Astrocyte of the cerebellum (primary cell): ENCODE data around the gene KITLG.
A peak's percentile ranks its signal among the peaks of the same experiment; 100 is the strongest.

Source experiments
- DNase-seq: peaks from one replicate; pipeline ENCODE4 v3.0.0-alpha.2; 2011; ENCODE audit warnings: low read depth
- H3K4me3 ChIP-seq: 2 replicates; pipeline ENCODE4 v1.5.1; 2011; ENCODE audit warnings: mild to moderate bottlenecking, low read depth, low read length, moderate library complexity
- in situ Hi-C: cut with HindIII; loops from 2 replicates; pipeline ENCODE4 v1.10.0; 2017; ENCODE audit warnings: low sequenced_read_pairs
- TF ChIP-seq, protein P1 (sequence below): IDR thresholded peaks from 2 replicates; pipeline ENCODE4 v1.5.1; 2012; ENCODE audit warnings: low read length, low read depth, moderate library complexity, mild to moderate bottlenecking; ENCODE audit errors: missing control alignments

KITLG gene

GRCh38 chr12:88493636-88494035 is 86.6 kb downstream of the KITLG start:
- H3K4me3 ChIP-seq = no peak overlapping the region
- DNase-seq = peak; percentile 82
- TF ChIP-seq, protein P1, sequence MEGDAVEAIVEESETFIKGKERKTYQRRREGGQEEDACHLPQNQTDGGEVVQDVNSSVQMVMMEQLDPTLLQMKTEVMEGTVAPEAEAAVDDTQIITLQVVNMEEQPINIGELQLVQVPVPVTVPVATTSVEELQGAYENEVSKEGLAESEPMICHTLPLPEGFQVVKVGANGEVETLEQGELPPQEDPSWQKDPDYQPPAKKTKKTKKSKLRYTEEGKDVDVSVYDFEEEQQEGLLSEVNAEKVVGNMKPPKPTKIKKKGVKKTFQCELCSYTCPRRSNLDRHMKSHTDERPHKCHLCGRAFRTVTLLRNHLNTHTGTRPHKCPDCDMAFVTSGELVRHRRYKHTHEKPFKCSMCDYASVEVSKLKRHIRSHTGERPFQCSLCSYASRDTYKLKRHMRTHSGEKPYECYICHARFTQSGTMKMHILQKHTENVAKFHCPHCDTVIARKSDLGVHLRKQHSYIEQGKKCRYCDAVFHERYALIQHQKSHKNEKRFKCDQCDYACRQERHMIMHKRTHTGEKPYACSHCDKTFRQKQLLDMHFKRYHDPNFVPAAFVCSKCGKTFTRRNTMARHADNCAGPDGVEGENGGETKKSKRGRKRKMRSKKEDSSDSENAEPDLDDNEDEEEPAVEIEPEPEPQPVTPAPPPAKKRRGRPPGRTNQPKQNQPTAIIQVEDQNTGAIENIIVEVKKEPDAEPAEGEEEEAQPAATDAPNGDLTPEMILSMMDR = no peak
- in situ Hi-C loops = no loop called here

DNA sequence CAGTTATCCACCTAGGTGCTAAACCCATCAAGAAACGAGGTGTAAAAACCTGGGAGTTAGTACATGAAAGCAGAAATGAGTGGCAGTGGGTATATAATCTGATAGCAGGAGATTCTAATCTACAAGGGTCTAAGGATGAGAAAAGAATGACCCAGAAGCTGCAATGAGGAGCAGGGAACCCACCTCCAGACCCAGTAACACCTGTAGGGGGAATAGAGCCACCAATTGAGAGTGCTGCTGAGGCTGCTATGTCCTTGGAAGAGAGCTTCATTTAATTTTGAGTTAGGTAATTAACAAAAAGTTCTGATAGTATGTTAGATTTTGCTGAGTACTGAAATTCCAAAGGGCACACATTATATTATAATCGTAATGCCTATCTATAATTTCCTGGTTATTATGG is 89.8 kb downstream of the KITLG start:
- in situ Hi-C loops = no loop called here
- no peak for DNase-seq
- no peak overlapping the region for H3K4me3 ChIP-seq
- TF ChIP-seq, protein P1 = no peak

DNA sequence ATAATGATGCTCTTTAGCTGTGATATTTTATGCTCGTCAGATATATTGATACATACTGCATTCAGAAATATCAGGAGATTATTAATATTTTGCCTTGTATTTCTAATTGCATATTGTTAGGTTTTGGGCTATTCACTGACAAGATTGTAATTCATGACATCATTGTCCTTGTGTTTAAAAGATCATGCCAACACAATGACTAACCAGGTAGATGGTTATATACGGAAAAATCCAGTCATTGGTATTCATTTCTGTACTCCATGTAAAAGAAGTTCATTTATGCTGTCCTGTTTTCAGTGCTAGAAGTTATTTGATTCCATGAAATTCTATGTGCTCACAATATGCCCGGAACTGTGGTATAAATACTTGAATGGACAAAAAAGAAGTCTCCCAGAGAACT is 107.5 kb downstream of the KITLG start:
- H3K4me3 ChIP-seq = no peak overlapping the region
- TF ChIP-seq, protein P1 = no peak
- in situ Hi-C loops = no loop called here
- DNase-seq = no peak

- in situ Hi-C loops = no loop called here
- no peak overlapping the region for H3K4me3 ChIP-seq
- DNase-seq = no peak
- TF ChIP-seq, protein P1 = no peak
Measured at GRCh38 chr12:88472248-88472647, 108.0 kb downstream of the KITLG start.

- TF ChIP-seq, protein P1 = no peak
- peak; percentile 84 for DNase-seq
- no peak overlapping the region for H3K4me3 ChIP-seq
- in situ Hi-C loops = no loop called here
Measured at GRCh38 chr12:88471331-88472045, 108.8 kb downstream of the KITLG start.

- no peak overlapping the region for H3K4me3 ChIP-seq
- in situ Hi-C loops = no loop called here
- TF ChIP-seq, protein P1 = no peak
- no peak for DNase-seq
Measured at GRCh38 chr12:88469154-88469553, 111.1 kb downstream of the KITLG start.
